Nucleus accumbens (tissue), 56 donors: Measurements from ENCODE around the gene ZFP14.
A peak's percentile ranks its signal among the peaks of the same experiment; 100 is the strongest.
"Not testable (repeated sequence)": the region's sequence is repeated elsewhere in the genome, so short reads cannot be mapped to it uniquely, and the experiment has no call there.

Source experiments
- DNase-seq, 56 donors: peaks; one replicate each; lab custom pipeline; 2025; lab: John Stamatoyannopoulos, UW

The ZFP14 gene

DNA sequence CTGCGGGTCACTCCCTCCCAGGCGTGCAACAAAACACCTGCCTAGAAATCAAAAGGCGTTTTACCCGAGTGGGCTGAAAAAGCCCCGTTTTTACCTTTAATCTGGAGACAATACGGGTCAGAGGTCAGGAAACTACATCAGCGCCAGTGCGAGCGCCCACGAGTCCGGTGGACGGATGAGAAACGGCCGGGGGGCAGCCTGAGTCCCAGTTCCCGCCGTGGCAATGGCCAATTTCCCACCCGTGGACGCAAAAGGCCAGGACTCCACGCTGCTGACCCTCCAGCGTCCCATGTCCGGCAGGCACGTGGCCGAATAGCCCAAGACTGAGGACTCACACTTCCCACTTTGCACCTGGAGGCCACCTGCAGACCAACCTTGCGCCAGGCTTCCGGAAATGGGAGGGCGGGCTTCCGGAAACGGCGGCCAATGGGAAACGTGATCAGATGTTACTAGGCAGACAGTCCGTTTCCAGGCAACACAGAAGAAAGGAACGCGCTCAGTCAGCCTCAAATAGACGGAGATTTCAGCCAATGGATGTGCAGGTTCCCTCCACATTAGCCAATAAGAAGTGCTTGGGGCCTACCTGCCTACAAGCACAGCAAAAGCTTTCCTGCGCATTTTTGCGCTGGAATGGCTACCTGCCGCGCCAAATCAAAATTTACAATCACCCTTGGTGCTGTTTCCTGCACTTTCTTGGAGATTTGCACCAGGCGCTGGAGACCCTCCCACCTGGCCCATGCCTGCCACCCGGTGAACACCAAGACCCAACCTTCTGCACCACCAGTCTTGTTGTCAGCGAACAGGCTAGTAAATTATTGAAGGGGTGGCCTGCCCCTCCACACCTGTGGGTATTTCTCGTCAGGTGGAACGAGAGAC, 47.4 kb downstream of the ZFP14 start:
- peak; percentile 30 to 97 (median 87) for DNase-seq

DNA sequence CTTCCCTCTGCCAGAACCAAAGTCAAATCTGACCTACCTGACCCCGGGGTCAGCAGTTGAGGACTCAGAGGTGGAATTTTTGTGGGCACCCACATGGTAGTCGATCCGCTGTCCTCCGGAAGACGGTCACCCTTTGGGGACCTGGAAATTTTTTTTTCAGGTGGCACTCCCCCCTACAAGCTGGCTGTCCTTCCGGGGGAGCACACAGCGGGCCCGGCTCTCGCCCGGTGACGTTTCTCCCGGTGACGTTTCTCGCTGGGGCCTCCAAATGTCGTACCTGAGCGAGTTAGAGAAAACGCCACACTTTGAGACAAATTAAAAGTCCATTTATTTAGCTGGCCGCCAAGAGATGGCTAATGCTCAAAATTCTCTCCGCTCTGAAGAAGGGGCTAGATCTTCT, 48.8 kb downstream of the ZFP14 start:
- DNase-seq: no peak

DNA sequence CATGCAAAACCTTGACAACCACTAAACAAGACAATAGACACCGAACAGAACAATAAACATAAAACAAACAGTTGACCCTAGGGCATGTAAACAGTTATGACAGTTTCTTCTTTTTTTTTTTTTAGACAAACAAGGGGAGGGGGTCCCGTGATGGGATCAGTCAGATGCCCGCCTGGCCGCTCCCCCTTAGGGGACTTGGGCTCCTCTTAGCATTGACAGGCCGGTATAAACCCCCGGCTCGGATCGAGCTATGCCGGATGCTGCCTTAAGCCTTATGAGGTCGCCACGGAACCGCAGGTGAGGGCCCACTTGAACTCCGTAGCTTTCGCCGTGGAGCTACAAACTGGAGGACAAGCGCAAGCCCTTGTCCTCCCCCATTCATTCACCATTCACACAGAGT, 49.5 kb downstream of the ZFP14 start:
- not testable (repeated sequence) for DNase-seq

DNA sequence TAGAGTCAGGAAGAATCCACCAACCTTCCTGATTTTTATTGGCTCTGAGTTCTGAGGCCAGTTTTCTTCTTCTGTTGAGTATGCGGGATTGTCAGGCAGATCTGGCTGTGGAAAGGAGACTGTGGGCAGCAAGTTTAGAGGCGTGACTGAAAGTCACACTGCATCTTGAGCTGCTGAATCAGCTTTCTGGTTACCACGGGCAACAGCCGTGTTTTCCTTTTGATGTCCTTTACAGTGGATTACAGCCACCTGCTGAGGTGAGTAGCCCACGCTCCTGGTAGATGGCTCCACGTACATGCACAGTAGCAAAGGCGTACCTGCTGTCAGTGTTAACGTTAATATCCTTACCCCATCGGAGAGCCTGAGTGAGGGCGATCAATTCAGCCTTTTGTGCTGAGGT, 52.4 kb downstream of the ZFP14 start:
- DNase-seq: not testable (repeated sequence)

DNA sequence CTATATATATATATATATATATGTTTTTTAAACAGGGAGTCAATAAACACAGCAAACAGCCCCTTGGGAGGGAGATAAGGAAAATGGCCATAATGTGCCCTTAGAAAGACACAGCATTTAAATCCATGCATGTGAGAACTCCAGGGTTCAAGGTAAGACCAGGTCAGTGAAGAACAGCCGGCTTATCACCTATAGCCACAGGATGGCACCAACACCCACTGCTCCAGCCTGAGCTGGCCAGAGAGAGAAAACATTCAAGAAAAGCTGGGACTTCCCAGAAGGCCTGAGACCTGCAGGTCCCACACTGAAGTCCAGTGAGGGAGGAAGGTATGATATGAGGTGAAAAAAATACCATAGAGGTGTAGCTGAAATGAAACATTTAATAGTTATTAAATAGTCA, 63.8 kb downstream of the ZFP14 start:
- not testable (repeated sequence) for DNase-seq

DNA sequence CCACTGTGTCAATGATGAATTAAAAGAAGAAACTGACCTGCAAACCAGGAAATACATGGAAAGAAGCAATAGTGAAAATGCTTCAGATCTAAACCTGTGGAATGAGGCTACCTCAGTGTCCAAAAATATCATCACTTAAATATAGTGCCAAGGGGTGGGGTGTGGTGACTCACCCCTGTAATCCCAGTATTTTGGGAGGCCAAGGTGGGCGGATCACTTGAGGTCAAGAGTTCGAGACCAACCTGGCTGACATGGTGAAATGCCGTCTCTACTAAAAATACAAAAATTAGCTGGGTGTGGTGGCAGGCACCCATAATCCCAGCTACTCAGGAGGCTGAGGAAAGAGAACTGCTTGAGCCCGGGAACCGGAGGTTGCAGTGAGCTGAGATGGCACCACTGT, 64.9 kb downstream of the ZFP14 start:
- not testable (repeated sequence) for DNase-seq

DNA sequence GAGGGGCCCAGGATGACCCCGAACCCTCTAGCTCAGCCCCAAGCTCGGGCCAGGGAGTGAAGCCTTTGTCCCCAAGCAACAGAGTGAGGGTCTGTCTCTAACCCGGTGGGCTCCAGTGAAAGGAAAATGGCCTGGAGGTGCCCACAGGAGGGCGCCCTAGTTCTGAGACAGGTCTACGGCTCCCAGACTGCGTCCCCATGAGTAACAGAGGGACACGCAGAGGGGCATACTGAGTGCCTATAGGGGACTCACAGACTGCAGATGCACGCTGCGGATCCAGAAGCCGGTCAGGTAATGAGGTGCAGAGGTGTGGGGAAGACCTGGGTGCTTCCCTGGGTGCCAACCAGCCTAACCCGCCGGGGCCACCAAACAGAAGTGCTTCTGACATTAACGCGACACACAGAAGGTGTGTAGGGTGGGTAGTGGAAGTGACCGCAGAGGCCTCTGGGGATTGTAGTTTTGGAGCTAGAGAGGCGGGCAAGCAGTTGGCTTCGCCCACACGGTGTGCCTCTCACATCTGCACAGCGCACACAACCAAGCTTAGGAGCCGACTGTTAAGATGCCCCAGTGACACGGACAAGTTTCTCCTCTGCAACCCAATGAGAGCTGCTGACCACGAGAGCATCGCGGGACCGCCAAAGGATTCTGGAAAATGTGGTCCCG, 67.8 kb downstream of the ZFP14 start:
- DNase-seq: not testable (repeated sequence)

DNA sequence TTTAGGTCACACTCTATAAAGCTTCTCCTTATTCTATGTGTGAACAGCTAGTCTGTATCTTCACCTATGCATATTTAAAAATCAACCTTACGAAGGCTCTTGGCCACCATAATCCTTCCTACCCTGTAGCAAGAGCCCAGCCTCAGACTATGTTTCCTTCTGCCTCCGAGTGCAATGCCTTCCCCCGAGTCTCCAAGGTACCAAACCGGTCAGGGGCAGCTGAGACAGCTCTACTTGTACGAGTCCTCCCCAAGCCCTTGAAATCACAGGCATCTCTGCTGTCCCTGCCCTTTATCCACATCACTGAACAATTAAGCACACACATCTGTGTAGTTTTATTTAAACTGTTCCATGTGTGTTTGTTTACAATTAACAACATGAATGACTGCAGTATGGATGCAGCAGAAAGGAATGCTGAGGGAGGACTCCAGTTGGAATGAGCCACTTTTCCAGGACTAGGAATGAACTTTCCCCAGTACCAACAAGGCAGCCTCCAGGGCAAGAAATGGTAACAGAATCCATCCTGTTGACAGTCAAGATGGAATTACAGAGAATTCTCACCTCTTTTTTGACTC, 68.5 kb downstream of the ZFP14 start:
- not testable (repeated sequence) for DNase-seq

DNA sequence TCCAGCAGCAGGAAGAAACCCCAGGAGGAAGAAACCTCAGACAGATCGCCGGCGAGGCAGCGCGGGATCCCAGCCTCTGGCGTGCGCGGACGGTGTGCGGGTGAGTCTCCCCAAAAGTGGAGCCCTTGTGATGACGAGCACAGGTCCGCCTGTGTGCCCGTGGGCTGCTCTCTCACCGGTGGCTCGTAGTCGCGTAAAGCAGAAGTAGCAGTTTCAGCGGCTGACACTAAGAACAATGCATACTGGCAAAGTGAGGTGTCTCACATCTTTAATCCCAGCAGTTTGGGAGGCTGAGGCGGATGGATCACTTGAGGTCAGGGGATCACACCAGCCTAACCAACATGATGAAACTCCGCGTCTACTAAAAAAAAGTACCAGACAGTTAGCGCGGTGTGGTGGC, 69.2 kb downstream of the ZFP14 start:
- not testable (repeated sequence) for DNase-seq

DNA sequence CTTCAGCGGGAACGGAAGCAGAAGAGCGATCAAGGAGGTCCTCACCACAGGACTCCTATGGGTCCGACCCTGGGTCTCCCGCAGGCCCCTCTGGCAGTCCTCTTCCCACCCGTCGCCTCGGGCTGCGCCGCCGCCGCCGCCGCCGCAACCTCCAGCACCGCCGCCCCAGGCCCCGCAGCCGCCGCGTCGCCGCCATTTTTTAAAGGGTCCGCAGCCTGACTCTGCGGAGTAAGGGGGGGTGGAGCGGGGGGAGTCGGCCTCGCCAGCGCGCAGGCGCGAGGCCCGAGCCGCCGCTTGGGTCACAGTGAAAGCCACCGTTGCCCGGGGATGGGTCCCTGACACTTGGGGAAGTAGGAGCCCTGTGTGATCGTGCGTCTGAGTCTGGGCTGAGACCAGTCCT, 69.7 kb downstream of the ZFP14 start:
- not testable (repeated sequence) for DNase-seq

DNA sequence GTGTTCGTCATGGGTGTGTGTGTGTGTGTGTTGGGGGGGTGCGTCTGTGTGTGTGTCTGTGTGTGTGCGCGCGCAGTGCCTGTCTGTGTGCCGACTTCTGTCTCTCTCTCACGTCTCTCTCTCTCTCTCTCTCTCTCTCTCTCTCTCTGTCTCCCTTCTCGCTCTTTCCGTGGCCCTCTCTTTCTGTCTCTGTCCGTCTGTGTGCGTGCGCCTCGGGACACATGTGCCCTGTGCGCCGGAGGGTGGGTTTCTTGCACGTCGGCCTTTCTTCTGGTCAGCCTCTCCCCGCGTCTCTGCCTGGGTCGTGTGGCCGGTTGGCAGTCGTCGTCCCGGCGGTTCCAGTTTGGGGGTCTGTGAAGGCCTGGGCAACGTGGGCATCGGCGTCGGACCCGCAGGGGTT, 86.7 kb downstream of the ZFP14 start:
- DNase-seq: not testable (repeated sequence)
